HG02870 (cell line): Measurements from ENCODE around the gene MAP2.

Source experiments
- ATAC-seq: cut with Tn5 transposase; IDR thresholded peaks from one replicate; pipeline ENCODE4 v1.9.1; 2021; ENCODE audit warnings: mild to moderate bottlenecking, moderate library complexity; ENCODE audit not compliant: unreplicated experiment

The MAP2 gene, protein sequence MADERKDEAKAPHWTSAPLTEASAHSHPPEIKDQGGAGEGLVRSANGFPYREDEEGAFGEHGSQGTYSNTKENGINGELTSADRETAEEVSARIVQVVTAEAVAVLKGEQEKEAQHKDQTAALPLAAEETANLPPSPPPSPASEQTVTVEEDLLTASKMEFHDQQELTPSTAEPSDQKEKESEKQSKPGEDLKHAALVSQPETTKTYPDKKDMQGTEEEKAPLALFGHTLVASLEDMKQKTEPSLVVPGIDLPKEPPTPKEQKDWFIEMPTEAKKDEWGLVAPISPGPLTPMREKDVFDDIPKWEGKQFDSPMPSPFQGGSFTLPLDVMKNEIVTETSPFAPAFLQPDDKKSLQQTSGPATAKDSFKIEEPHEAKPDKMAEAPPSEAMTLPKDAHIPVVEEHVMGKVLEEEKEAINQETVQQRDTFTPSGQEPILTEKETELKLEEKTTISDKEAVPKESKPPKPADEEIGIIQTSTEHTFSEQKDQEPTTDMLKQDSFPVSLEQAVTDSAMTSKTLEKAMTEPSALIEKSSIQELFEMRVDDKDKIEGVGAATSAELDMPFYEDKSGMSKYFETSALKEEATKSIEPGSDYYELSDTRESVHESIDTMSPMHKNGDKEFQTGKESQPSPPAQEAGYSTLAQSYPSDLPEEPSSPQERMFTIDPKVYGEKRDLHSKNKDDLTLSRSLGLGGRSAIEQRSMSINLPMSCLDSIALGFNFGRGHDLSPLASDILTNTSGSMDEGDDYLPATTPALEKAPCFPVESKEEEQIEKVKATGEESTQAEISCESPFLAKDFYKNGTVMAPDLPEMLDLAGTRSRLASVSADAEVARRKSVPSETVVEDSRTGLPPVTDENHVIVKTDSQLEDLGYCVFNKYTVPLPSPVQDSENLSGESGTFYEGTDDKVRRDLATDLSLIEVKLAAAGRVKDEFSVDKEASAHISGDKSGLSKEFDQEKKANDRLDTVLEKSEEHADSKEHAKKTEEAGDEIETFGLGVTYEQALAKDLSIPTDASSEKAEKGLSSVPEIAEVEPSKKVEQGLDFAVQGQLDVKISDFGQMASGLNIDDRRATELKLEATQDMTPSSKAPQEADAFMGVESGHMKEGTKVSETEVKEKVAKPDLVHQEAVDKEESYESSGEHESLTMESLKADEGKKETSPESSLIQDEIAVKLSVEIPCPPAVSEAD (N-terminal part only)

DNA sequence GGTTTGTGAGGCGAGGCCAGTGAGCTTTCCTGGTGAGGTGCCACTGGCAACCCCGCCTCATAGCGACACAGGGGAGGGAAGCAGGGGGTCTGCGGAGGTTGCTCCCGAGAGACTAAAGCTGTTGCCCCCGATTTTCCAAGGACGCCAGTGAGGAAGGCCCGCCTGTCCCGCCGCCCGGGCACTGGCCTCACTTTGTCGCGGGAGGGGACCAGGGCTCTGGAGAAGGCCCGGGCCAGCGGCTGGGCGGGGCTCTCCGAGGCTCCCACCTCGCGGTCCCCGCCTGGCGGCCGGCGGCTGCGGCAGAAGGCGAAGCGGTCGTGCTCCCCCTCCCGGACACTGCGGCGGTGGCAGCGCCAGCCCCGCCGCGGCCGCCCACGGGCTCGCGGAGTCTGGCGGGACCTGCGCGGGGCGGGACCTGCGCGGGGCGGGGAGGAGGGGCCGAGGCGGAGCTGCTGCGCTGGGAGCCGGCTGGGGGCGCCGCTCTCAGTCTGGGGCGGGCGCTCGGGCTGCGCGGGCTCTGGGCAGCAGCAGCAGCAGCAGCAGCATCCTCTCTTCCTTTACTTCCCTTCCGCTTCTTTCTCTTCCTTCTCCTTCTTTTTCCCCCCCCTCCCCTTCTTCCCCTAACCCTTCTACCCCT, at the start of gene MAP2:
Gene MAP2 (plus strand): TSS at position 486 of the 637 bp plus-strand sequence. CDS start 229,124 bp downstream, outside the sequence.
- ATAC-seq, result peak; percentile 94

DNA sequence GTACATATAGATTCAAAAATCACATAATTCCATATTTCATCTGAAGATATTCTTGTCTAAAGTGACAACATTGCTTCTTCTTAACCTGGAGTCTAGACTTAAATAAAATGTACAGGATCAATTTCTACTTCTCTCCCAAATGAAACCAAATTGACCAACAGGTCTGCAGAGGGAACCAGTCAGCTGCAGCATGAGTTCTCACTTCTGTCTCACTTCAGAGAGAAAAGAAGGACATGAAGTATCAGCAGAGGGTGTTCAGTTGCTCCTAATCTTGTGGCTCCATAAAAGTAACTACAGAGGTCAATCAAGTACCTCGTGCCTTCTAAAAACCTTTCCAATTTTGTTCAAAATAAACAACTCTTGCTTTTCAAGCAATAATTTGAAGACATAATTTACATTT, 47.2 kb upstream of the MAP2 start:
- no peak for ATAC-seq

DNA sequence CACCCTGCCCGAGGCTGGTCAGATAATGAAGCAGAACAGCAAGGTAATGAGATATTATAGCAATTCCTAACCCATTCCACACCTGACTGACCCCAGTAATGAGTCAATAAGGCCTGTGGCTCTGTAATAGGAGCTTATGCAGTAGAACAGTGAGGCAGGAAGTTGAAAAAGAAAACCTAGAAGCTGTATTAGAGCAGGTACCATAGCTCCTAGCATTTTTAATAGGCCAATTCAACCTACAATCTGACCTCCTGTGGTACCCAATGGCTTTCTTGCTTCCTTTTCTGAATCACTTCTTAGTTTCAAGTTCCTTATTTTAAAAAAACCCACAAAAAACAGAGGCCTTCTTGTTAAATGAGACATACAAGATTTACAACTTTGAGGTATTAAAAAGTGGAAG, 43.6 kb upstream of the MAP2 start:
- ATAC-seq, result peak; percentile 99

DNA sequence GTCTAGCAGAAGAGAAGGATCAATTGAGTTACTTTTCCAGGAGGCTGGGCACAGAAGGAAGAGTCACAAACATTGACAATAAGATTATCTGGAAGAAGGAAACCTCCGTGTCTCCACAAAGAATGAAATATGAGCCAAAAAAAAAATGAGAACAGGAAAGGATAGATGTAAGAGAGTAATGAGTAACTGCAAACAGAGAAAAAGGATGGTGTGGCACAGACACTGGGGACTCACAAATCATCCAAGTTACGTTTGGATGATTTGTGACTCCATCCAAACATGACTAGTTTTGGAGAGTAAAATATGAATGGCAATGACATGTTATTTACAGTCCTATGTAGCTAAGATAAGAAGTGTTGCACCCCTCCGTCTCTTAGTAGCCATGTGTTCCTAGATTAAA, 42.8 kb upstream of the MAP2 start:
- no peak for ATAC-seq

DNA sequence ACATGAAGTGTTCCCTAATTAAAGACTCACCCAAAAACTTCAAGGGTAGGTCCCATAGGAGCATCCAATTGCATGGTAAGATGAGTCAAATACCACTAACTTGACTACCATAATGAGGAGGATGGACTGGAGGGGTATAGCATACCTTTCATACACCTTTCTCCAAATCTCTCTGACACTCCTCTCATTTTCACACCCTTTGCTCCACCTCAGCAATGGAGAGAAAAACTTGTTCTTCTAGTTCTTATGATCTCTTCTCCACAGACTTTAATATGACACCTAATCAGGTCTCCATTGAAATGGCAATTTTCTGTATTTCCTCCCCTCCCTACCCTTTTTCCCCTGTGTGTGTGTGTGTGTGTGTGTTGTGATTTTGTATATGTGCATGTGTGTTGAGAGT, 41.1 kb upstream of the MAP2 start:
- ATAC-seq, result no peak

DNA sequence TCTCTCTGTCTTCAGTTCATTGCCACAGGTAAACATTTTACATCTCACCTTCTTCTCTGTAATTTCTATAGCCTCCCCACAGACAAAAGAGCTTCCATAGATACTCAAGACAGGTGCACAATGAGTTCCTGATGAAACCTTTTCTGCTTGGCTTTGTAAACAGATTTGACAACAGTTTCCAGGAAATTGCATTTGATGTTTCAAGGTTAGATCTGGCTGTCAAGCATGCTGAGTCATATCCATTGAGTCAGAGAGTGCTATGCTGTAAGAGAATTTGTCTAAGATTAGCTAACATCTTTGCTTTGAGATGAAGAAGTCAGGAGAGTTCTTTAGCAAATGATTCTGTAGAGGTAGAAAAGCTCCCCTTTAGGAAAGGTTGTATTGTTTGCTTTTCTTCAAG, 40.6 kb upstream of the MAP2 start:
- ATAC-seq, result no peak

DNA sequence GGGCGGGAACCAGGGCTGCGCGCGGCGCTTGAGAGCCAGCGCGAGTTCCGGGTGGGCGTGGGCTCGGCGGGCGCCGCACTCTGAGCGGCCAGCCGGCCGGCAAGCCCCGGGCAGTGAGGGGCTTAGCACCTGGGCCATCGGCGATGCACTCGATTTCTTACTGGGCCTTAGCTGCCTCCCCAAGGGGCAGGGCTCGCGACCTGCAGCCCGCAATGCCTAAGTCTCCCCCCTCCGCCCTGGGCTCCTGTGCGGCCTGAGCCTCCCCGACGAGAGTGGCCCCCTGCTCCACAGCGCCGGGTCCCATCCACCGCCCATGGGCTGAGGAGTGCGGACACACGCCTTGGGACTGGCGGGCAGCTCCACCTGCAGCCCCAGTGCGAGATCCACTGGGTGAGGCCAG, 36.5 kb upstream of the MAP2 start:
- ATAC-seq, result no peak

DNA sequence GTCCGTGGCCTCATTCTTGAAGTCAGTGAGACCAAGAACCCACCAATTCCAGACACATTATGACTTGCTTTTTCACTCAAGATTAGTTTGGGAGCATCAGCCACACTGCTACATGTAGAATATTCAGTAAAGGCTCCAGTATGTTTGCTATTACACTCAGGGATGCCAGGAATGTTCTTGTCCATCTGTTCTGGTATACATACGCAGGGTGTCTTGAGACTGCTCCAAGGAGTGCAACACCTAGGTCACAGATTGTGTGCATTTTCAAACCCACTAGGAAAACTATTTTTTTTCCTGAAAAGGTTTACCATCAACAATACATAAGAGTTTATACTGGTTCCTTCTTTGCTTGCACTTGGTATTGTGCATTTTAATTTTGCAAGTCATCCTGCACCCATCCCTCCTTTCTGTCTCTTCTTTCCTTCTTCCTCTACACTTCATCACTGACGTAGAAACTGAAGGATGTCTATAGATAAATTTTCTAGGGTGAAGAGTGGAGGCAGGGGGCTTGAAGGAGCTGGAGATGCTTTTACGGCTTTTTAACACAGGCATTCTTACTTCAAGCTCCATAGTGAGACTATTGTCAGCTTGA, 35.3 kb upstream of the MAP2 start:
- no peak for ATAC-seq

DNA sequence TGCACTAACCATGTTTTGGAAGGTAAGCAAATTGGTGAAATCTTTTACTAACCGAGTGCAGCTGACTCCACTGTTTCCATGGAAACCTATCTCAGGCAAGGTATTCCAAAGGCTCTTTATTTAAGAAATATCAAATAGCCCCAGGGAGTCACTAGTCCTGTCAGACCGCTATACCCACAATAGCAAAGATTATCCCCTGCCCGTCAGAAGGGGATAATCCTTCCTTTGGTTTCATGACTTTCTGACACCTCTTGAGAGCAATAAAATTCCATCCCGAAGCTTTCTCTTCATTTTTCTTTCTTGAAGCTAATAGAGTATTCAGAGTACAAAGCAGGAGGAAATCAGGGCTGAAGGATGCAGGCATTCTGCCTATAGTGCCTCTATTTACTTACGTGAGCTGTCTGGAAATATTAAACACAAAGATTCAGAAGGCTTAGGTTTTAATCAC, 34.7 kb upstream of the MAP2 start:
- ATAC-seq, result no peak

DNA sequence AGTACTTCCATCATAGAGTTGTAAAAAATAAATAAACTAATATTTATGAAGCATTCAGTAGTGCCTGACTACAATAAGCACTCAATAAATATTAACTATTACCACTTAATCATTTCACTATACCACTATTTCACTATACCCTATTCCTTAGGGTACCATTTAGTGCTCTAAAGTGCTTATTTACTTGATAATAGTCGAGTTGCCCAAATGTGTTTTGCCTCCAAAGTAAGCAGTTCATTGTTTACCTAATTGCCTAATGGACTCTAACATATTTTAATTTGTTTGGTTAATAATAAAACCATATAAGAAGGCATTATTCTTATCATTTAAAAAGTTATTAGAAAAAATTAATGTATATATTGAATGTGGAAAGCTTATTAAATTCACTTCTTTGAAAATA, 33.0 kb upstream of the MAP2 start:
- ATAC-seq, result no peak

DNA sequence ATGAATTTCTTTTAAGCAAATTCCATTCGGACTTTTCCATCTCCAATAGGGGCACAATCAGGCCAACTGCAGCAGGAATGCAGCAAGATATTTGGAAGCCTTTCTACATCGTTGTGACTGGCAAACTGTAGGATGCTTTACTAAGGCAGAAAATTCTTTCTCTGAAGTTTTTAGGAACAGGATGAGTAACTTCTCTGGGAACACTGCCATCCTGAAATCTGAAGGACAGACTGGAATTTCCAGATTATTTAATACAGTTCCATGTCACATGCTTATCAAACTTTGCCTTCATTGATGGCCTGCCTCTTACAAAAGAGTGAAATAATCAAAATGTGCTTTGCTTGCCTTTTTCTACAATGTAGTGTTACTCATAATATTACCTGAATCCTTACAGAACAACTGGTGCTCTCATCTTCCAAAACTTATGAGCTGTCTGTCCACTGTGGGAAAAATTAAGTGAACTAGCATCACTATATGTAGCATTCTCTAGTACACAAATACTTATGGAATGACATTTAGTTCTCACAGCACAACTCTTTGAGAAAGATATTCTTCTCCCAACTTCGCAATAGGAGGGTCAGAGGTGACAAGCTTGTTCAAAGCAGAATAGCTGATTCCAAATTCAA, 32.0 kb upstream of the MAP2 start:
- no peak for ATAC-seq

DNA sequence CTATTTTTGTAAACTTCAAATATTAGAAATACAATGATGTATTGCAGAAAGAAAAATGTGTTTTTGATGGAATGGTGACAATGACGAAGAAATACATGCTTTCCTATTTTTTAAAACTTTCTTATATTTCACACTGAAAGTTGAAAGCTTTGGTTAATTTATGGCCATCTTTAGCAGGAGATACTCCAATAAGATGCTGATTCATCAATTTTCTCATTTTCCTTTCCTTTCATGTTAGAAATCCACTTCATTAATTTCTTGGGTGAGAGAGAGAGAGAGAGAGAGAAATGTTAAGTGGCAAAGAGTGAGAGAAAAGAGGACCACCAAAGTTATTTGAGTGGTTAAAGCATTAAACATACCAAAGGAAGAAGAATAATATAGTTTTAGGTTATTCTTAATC, 28.6 kb upstream of the MAP2 start:
- ATAC-seq, result no peak

DNA sequence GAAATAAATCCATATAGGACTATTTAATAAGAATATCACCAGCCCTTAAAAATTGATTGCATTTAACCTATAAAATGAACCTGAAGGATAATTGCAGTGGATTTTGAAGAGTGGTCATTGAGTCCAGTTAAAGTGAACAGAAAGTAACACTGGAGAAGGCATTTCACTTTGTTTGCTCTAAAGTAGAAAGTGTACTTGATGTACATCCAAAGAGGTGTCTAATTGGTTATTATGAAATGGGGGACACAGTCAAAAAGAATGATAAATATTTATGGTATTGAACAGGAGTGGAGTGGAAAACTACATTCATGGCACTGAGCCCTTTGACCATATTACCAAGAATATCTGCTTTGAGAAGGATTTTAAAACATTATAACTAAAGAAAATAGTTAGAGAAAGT, 28.2 kb upstream of the MAP2 start:
- ATAC-seq, result no peak

DNA sequence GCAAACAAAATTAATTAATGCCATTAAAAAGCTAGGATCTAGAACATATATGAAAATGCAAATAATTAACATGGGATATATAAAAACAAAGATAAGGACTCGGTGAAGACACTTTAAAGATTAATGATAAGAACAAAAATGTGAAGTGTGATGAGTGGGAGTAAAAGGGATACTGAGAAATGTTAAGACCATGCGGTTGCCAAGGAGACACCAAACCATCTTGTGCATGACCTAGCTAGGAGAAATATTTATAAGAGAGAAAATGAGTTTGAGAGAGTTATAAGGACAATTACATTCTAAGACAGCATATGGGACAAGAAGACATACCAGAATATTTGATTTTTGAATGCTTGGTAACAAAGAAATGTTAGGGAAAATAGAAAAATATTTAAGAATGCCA, 25.4 kb upstream of the MAP2 start:
- no peak for ATAC-seq

DNA sequence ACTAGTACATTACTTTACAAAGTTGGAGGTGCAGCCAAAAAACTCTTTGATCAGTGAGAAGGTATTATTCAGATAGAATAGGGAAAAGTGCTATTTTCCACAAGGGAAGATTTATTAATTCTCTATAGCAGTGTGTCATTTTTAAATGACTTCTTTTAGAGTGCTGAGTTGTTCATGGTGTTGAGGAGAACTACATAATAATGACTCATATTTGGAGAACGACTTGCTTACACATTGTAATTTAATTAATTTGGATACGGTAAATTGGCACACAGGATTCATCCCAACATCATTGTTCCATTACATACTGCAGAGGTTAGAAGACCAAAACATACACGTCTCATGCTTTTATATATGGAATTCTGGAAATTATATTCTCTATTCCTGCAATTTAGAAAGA, 22.1 kb upstream of the MAP2 start:
- ATAC-seq, result no peak

DNA sequence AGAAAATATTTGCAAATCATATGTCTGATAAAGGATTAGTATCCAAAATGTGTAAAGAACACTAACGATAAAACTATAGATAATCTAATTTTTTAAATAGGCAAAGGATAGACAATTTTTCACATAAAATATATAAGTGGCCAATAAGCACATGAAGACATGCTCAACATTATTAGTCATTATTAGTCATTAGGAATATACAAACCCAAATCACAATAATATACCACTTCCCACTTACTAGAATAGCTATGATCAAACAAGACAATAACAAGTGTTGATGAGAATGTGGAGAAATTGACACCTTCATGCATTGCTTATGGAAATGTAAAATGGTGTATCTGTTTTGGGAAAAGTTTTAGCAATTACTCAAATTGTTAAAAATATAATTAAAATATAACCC, 12.6 kb upstream of the MAP2 start:
- ATAC-seq, result no peak

DNA sequence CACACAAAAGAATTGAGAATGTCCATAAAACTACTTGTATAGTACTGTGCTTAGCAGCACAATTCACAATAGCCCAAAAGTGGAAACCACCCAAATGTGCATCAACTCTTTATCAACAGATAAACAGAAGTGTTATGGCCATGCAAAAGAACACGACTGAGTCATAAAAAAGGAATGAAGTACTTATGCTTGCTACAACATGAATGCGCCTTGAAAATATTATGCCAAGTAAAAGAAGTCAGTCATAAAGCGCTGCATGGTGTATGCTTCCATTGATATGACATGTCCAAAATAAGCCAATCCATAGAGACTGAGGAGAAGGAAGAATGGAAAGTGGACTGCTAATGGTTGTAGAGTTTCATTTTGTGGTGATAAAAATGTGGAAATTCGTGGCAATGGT, 12.1 kb upstream of the MAP2 start:
- ATAC-seq, result no peak

DNA sequence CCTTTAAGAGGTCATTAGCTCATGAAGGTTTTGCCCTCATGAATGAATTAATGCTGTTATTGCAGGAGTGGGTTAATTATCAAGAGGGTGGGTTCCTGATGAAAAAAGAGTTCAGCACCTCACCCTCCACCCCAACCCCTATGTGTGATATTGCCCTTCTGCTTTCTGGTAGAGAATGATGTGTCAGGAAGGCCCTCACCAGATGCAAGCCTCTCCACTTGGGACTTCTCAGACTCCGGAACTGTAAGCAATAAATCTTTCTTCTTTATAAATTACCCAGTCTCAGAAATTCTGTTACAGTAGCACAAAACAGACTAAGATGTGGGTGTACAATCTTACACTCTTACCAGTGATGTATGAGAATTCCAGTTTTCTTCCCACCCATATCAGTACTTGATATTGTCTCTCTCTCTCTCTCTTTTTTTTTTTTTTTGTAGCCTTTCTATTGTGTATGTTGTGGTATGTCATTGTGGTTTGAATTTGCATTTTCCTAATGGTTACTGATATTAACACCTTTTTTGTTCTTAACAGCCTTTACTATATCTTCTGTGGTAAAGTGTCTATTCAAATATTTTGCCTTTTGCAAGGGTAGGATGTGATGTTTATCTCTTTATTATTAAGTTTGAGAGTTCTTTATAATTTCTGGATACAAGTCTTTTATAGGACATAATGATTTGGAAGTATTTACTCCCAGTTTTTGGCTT, 10.4 kb upstream of the MAP2 start:
- no peak for ATAC-seq

DNA sequence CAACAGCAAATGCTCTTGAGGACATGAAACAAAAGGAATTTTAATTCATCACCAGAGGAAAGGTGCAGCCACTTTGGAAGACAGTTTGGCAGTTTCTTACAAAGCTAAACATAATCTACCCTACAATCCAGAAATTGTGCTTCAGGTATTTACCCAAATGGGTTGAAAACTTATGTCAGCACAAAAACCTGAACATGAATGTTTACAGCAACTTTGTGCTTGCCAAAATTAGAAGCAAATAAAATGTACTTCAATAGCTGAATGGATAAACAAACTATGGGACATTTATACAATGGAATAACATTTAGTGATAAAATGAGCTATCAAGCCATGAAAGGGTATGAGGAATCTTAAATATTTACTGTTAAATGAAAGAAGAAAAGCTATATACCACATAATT, 6.9 kb upstream of the MAP2 start:
- no peak for ATAC-seq
